Stimulated activated CD8-positive, alpha-beta memory T cell treated with anti-CD3 and anti-CD28 coated beads, Interleukin-12 subunit alpha, Interleukin-12 subunit beta, amount 100 ng/mL, for 4 hours (primary cell): Measurements from ENCODE around the gene SGMS1.

Experiments used
- DNase-seq: peaks from one replicate; pipeline ENCODE4 v3.0.0-alpha.2; 2020; ENCODE audit warnings: low read depth

The SGMS1 gene

DNA sequence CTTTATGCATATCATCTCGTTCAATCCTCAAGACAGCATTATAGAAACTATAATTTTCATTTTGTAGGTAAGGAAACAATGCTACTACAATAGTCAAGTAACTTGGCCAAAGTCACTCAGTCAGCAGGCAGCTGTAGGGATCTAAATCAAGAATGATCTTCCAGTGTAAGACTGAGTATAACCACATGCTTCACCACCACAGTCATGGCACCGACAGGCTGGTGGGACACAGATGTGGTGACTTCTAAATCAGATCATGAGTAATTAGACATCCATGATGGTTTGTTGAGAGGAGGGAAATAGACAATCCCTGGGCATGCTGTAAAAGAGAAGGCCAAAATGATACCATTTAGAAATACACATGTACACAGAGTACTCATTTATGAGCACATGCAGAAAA lies 288.4 kb downstream of the SGMS1 start:
- no peak for DNase-seq

DNA sequence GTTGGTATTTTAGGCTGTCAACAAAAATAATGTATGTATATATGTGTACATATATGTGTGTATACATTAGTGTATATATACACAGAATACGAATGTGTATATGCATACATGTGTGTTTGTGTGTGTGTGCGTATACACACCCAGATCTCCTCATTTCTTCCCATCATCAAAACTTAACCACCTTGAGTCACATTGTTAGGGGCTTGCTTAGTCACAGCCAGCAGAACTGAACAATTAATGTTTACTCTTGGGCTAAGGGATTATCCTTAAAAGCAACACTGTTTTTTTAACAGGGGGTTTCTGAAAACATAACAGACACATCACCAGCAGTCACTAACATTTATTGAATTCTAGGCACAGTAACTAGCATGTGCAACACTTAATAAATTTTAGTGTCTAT lies 289.5 kb downstream of the SGMS1 start:
- no peak for DNase-seq

- no peak for DNase-seq
These were observed 289.9 kb downstream of the SGMS1 start for GRCh38 chr10:50333872-50334271.

DNA sequence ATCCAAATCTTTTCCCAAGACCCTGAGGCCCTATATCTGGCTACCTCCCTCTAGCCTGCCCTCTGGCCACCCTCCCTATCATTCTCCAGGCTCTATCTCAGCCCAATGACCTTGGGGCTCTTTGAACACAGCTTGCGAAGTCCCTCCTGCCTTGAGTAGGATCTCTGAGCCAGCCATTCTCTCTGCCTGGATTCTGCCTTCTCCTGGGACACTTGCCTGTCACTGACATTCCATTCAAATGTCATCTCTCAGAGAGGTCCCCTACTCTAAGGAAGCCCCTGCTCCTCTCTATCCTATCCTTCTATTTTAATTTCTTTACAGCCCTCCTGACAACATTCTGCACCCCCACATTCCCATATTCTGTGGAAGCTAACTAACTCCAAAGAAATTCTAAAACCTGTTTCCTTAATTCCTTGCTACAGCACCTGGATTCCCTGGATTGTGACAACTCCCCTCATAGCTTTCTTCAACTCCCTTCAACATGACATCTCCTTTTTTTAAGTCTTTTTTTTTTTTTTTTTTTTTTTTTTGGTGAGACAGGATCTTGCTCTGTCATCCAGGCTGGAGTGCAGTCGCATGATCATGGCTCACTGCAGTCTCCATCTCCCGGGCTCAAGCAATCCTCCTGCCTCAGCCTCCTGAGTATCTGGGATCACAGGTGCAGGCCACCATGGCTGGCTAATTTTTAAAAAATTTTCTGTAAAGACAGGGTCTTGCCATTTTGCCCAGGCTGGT lies 291.5 kb downstream of the SGMS1 start:
- no peak for DNase-seq

DNA sequence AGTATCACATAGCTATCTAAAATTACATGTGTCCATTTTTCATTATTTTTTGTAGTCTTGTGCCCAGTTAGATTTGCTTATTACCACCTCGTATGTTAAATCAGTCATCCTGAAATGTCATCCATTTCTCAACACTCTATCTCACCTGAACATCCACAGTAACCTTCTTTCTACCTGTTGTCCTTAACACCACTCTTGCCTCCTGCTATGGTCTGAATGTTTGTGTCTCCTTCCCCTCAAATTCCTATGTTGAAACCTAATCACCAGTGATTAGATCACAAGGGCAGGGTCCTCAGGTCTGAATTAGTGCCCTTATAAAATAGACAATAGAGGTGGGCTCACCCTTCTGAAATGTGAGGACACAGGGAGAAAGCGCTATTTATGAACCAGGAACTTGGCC lies 292.3 kb downstream of the SGMS1 start:
- DNase-seq: no peak

GRCh38 chr10:50326757-50327701 lies 296.7 kb downstream of the SGMS1 start:
- no peak for DNase-seq

DNA sequence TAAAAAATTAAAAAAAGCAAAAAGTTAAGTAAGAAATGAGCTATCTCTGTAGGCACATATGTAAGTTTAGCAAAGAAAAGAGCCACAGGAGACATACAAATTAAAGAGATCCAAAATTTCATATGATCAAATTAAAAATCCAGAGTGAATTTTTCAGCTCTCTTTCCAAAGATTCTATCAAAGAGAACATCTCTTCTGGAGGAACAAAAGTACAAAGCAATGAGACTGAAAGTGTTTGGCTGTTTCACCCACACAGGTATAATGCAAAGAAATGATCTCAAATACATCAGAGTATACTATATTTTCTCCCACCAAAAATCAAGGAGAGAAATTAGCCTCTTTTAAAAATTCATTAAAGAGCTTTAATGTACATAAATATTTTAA lies 297.6 kb downstream of the SGMS1 start:
- DNase-seq: no peak

GRCh38 chr10:50325449-50326171 lies 298.1 kb downstream of the SGMS1 start:
- no peak for DNase-seq

GRCh38 chr10:50324680-50325393 lies 298.9 kb downstream of the SGMS1 start:
- no peak for DNase-seq

- no peak for DNase-seq
These were observed 299.7 kb downstream of the SGMS1 start for GRCh38 chr10:50324046-50324445.

DNA sequence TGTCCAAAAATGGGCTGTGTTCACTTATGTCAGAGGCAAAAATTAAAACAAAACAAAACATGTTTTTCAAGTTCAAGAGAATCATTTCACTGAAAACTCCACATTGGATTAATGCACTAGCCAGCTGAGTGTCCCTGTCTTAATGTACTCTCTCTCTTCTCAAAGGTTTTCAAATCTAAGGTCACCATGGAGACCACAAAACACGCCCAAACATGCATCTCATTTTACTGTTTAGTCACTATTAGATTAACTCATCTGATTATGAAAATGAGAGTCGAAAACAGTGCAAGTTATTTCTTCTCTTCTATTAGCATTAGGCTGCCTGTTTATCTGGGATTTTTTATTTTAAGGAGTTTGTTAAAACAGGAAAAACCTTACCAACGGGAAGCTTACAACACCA lies 301.7 kb downstream of the SGMS1 start:
- no peak for DNase-seq

- DNase-seq: no peak
These were observed 305.6 kb downstream of the SGMS1 start for GRCh38 chr10:50318129-50318528.

GRCh38 chr10:50316695-50317648 lies 306.8 kb downstream of the SGMS1 start:
- DNase-seq: no peak

DNA sequence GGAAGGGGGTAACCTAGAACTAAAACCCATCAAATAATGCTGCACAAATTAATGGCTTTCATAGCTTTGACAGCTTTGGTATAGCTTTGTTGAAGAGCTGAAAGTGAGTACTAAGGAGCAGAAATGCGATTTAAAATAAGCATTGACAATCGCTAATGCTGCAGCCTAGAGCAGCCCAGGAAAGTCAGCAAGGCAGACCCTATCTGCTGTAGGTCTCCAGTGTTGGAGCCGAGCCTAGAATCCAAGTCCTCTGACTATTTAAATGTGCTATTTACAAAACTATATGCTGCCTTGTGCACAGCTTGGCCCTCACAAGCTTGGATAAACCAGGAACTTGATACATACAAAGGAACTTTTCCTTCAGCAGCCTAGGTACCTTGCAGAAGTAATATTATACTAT lies 307.6 kb downstream of the SGMS1 start:
- DNase-seq: no peak

DNA sequence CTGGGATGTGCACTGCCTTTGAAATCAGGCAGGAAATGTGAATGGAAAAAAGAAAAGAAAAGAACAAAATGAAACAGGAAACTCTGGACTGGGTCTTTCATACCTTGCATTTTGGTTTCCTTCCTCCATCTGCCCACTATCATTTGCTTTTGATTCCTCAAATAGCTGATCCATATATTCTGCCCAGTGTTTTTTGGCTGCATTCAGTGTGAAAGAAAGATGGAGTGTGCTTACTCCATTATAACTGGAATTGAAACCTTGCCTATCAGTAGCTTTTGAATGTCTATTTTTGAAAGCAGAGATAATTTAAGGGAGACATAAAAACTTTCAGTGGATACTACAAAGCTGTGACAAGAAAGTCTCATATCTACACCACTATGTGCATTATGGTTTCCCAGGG lies 308.3 kb downstream of the SGMS1 start:
- DNase-seq: no peak

DNA sequence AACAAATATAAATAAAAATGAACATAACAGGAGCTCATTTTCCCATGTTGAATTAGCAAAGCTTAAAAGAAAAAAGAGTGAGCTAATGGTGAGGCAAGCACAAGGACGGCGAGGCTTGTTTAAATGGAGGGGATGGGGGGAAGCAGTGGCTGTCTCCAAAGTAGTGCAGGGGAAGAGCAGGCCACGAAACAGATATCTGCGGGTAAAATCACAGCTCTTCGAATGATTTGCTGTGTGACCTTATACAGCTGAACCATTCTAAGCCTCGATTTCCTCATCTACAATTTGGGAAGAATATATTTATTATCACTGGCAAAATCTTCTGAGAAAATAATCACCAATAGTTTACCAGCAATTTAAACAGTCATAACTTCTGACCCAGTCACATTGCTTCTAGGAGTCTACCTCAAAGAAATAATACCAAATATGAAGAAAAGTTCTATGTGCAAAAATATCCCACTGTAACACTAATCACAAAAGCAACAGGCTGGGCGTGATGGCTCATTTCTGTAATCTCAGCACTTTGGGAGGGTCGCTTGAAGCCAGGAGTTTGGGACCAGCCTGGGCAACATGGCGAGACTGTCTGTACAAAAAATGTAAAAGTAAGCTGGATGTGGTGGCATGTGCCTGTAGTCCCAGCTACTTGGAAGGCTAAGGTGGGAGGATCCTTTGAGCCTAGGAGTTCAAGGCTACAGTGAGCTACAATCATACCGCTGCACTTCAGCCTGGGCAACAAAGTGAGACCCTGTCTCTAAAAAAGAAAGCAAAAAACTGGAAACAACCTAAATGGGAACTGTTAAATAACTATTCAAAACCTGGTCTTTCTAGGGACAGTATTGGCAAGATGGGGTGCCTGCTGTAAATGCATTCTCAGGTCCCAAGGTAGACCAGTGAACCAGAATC lies 309.3 kb downstream of the SGMS1 start:
- no peak for DNase-seq

DNA sequence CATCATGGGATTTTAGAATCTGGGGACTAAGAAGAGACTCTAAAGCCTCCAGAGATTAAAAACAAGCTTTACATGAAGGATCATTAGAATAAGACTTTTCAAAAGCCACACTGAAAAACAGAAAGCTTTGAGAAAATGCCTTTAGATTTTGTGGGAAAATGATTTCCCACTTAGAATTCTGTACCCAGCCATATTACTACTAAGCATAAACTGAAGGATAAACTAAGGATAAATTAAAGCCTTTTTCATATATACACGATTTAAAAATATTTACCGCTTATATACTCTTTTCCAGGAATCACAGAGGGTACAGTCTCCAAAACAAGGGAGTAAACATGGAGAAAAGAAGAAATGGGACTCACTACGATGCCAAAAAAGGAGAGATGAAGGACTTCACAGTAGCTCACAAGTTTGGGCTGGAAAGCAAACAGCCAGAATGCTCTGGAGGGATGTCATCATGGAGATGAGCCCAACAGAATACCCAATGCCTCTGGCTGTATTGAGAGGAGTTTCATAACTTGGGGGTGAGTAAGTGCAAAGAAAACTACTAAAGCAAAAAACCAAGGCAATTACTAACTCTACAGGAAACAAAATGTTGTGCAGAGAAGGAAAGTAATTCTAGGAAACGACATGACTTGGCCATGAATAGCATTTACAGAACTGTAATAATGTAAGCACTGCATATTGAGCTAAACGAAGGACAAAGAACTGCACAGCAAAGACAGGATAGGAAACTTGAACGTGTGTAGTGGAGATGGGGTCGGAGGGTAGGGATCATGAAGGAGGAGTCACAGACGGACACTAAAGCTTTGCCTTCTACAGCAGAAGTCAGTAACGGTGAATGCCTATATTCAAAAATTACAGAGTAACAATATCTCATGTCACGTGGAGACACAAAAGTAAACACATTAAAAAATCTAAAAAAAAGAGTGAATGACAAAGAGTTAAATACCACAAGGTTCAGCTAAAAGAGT lies 311.0 kb downstream of the SGMS1 start:
- no peak for DNase-seq

DNA sequence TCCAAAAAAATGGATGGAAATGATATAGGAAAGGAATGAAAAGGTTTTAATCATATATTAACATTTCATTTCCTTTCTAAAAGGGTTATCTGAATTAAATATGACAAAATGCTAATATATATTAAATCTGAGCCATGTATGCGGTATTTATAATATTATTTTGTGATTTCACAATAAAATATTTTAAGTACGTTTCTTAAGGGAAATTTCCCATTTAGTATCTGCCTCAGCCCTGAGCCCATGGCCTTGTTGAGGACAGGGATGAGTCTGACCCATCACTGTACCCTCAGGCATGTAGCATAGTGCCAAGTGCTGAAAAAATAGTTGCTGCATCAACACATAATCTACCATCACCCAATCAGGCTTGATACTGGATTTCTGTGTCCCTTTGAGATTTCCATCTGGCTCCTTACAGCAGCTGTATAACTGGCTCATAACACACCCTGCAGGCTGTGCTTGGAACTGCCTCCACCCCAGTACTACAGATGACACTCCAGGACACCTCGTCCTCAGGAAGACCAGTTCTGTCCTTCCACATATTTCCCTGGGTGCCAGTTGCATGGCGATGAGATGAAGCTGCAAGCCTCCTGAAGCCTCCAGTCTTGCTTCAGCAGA lies 313.1 kb downstream of the SGMS1 start:
- no peak for DNase-seq
